MM.1S (cell line): ENCODE results near the gene THBS3.

Experiments
- CTCF ChIP-seq: fragments of 300-600 bp; sonication (generic); IDR thresholded peaks from 2 replicates; pipeline ENCODE4 v1.5.1; 2016; ENCODE audit warnings: antibody characterized with exemption, low read length, mixed read lengths
- EZH2 ChIP-seq: fragments of 300-600 bp; sonication (generic); optimal IDR thresholded peaks from 2 replicates; pipeline ENCODE3; 2017; ENCODE audit warnings: low read depth, mild to moderate bottlenecking, antibody characterized with exemption, low read length, mixed read lengths

- TF ChIP-seq CTCF (no peak), EZH2 (no peak)
These were observed 15.1 kb downstream of the THBS3 start for GRCh38 chr1:155192346-155193274.
